GM23248 (cell line): ENCODE data around the gene ARHGAP26.

Source experiments
- EZH2 ChIP-seq: fragments of 200-600 bp; sonication (generic); IDR thresholded peaks from 2 replicates; pipeline ENCODE4 v1.6.1; 2018; ENCODE audit warnings: antibody characterized with exemption, mild to moderate bottlenecking; ENCODE audit not compliant: insufficient read depth, poor library complexity, severe bottlenecking
- EZH2phosphoT487 ChIP-seq: fragments of 200-600 bp; sonication (generic); IDR thresholded peaks from 2 replicates; pipeline ENCODE4 v1.6.1; 2018; ENCODE audit warnings: antibody characterized with exemption, moderate library complexity, mild to moderate bottlenecking, low read depth; ENCODE audit not compliant: insufficient read depth

- TF ChIP-seq EZH2 (no peak), EZH2phosphoT487 (no peak)
Observed at GRCh38 chr5:142969186-142969585, 199.0 kb downstream of the ARHGAP26 start.
